GM19239 (cell line): ENCODE measurements around the gene SLC35A2.
A peak's percentile ranks its signal among the peaks of the same experiment; 100 is the strongest.

Experiments used
- DNase-seq: peaks from one replicate; pipeline ENCODE4 v3.0.0; 2011; ENCODE audit warnings: low spot score; ENCODE audit not compliant: insufficient read length
- FAIRE-seq: peaks from 2 replicates; lab custom pipeline; 2011; peaks lifted over from hg19 to GRCh38; lab: Jason Lieb, UNC

Gene SLC35A2

GRCh38 chrX:48933757-48934156 lies 22.3 kb upstream of the SLC35A2 start:
- FAIRE-seq, result peak; percentile 89
- no peak for DNase-seq

GRCh38 chrX:48927736-48928382 lies 16.4 kb upstream of the SLC35A2 start:
- FAIRE-seq (no peak), DNase-seq (no peak)

- FAIRE-seq, result peak; percentile 48
- no peak for DNase-seq
Measured at GRCh38 chrX:48927123-48927522, 15.7 kb upstream of the SLC35A2 start.

GRCh38 chrX:48924270-48924669 lies 12.8 kb upstream of the SLC35A2 start:
- DNase-seq, result no peak
- no peak for FAIRE-seq

GRCh38 chrX:48923771-48924170 lies 12.3 kb upstream of the SLC35A2 start:
- FAIRE-seq, result no peak
- no peak for DNase-seq

- DNase-seq, result no peak
- FAIRE-seq, result no peak
Measured at GRCh38 chrX:48920718-48921104, 9.3 kb upstream of the SLC35A2 start.

GRCh38 chrX:48919947-48920717 lies 8.7 kb upstream of the SLC35A2 start:
- DNase-seq (no peak), FAIRE-seq (peak; percentile 83)

- FAIRE-seq (no peak), DNase-seq (no peak)
Measured at GRCh38 chrX:48919360-48919841, 8.0 kb upstream of the SLC35A2 start.

- peak; percentile 100 for FAIRE-seq
- peak; percentile 65 for DNase-seq
Measured at GRCh38 chrX:48918643-48919340, 7.3 kb upstream of the SLC35A2 start, which contains the start of gene PIM2. PIM2 (minus strand) TSS chrX:48919024; CDS start chrX:48918834, 190 bp downstream.

- no peak for DNase-seq
- FAIRE-seq, result peak; percentile 63
Measured at GRCh38 chrX:48918301-48918642, 6.8 kb upstream of the SLC35A2 start.

GRCh38 chrX:48917139-48918001 lies 5.9 kb upstream of the SLC35A2 start:
- peak; percentile 99 for FAIRE-seq
- peak; percentile 43 for DNase-seq

GRCh38 chrX:48914593-48915493 lies 3.4 kb upstream of the SLC35A2 start:
- DNase-seq, result no peak
- FAIRE-seq, result no peak

GRCh38 chrX:48913605-48914366 lies 2.3 kb upstream of the SLC35A2 start:
- FAIRE-seq (peak; percentile 26), DNase-seq (no peak)

- no peak for FAIRE-seq
- DNase-seq, result no peak
Measured at GRCh38 chrX:48910926-48911411, 477 bp downstream of the SLC35A2 start.

GRCh38 chrX:48909703-48910294 lies 1.6 kb downstream of the SLC35A2 start:
- FAIRE-seq (no peak), DNase-seq (no peak)

GRCh38 chrX:48908600-48908999 lies 2.8 kb downstream of the SLC35A2 start:
- DNase-seq, result no peak
- no peak for FAIRE-seq

- FAIRE-seq, result no peak
- DNase-seq, result no peak
Measured at GRCh38 chrX:48905090-48905790, 6.2 kb downstream of the SLC35A2 start.
